ENCODE measurements around the gene PAQR6.
A peak's percentile ranks its signal among the peaks of the same experiment; 100 is the strongest.

PAQR6 gene

DNA sequence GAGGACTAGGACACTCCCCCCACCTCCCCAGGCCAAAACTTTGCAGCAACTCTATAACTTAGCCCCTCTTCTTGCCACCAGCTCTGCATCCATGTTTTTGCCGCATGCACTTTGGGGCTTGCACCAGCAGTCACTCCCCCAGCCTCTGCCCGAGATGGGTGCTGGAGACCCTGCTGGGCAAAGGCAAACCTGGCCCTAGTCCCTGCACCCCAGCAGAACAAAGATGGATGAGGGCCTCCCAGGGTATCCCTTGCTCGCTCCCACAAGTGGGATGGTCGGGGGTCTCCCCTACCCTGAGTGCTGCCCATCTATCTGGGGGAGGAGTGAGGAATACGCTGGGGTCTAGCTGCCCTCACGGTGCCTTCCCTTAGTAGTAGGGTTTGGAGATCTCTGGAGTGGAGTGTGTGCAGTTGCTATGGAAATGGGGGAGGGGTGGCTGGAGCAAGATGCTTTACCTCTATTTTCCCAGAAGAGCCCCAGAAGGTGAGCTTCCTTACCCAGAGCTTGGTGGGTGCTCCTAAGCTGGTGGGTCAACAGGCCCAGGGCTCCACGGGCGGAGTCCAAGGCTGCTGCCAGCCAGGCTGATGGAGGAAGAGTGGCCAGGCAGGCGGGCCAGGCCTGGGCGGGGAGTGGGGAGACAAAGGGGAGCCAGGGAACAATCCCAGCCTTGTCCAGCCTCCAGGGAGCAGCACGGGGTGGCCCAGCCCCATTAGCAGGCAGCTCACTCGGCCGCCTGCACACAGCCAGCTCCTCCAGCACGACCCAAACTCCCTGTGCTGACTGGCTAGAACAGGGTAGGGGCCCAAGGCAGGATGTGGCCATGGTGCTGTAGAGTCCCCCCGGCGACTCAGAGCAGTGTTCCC lies at the start of gene PAQR6:
Gene PAQR6 (minus strand): TSS at position 597 of the 863 bp plus-strand sequence. CDS start 1,325 bp downstream, outside the sequence.
- DNase-seq = peak; percentile 65

- peak; percentile 73 for DNase-seq
Measured at GRCh38 chr1:156295391-156295947, 47.6 kb upstream of the PAQR6 start, which contains the start of gene GLMP. GLMP (minus strand) TSS chr1:156295679; CDS start chr1:156295645, 34 bp downstream.

DNA sequence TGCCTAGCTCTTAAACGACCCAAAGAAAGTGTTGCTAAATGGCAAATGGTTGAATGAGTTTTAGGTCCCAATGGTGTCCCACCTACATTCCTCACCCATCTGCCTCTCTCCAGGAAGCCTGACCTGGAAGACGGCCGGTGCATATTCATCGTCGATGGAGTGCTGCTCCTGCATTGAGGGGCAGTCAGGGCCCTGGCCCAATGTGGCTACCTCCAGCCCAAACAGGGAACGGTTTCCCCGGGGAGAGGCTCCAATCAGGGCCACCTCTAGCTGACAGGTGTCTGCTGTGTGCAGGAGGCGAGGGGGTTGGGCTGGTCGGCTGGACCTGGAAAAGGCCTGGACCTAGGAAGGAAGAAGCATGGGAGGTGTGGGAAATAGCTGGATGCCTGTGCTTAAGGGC lies 46.0 kb upstream of the PAQR6 start:
- DNase-seq = no peak

DNA sequence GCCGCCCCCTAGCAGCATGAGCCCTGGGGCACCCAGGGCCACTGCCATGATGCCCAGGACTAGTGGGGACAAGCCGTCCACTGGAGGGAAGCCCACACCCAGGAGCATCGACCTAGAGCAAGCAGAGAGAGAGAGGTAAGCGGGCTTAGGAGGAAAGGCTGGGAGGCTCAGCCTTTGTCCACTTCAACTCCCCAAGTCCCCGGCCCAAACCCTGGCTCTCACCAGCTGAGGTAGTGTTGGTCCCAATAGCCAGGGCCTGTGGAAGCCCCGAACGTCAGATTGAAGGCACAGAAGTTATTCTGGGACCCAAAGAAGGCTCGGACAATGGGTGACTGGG lies 45.2 kb upstream of the PAQR6 start:
- DNase-seq = no peak

DNA sequence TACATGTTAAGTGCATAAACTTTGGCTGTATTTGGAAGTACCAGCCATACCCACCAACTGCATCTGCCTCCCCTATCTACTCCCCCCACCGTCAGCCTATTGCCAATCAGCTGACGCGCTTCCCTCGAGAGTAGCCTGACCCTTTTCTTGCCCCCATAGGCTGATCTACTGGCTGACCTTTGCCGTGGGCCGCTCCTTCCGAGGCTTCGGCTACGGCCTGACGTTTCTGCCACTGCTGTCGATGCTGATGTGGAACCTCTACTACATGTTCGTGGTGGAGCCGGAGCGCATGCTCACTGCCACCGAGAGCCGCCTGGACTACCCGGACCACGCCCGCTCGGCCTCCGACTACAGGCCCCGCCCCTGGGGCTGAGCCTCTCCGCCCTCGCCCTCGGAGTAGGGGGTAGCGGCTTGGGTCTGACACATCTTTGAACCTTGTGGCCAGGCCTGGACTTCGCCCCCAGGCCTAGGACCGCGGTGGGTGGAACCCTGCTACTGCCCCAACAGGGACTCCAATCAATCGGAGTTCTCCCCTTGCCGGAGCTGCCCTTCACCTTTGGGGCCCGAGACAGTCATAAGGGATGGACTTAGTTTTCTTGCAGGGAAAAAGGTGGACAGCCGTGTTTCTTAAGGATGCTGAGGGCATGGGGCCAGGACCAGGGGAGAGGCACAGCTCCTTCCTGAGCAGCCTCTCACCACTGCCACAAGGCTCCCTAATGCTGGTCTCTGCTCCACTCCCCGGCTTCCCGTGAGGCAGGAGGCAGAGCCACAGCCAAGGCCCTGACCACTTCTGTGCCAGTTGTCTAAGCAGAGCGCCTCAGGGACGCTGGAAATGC lies 43.6 kb upstream of the PAQR6 start:
- no peak for DNase-seq

DNA sequence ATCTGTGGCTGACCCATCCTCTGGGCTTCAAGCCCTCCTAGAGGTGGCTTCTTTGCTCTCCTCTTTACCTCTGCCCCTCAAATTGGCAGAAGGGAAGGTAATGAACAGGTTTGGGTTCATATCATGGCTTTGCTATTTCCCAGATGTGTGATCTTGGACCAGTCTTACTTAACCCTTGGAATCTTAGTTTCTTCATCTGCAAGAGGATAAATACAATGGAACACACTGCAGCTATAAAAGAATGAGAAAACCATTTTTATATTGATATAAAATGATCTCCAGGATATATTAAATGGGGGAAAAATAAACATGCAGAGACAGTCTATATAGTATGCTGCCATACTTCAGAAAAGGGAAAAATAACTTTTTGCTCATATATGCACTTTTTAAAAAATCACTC lies 42.0 kb upstream of the PAQR6 start:
- DNase-seq = no peak

GRCh38 chr1:156286061-156286460 lies 38.2 kb upstream of the PAQR6 start:
- no peak for DNase-seq

DNA sequence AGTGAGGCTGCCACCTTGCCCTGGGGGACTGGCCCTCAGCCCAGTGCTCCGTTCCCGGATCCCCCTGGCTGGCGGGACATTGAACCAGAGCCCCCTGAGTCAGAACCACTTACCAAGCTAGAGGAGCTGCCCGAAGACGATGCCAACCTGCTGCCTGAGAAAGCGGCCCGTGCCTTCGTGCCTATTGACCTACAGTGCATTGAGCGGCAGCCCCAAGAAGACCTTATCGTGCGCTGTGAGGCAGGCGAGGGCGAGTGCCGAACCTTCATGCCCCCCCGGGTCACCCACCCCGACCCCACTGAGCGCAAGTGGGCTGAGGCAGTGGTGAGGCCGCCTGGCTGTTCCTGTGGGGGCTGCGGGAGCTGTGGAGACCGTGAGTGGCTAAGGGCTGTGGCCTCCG lies 37.6 kb upstream of the PAQR6 start:
- DNase-seq = no peak

- no peak for DNase-seq
Measured at GRCh38 chr1:156284757-156285156, 36.9 kb upstream of the PAQR6 start.

GRCh38 chr1:156284112-156284511 lies 36.3 kb upstream of the PAQR6 start, which contains the start of gene TMEM79:
TMEM79 (plus strand) TSS chr1:156284325; CDS start chr1:156285227, 902 bp downstream.
- no peak for DNase-seq

- no peak for DNase-seq
Measured at GRCh38 chr1:156283521-156283920, 35.7 kb upstream of the PAQR6 start.

DNA sequence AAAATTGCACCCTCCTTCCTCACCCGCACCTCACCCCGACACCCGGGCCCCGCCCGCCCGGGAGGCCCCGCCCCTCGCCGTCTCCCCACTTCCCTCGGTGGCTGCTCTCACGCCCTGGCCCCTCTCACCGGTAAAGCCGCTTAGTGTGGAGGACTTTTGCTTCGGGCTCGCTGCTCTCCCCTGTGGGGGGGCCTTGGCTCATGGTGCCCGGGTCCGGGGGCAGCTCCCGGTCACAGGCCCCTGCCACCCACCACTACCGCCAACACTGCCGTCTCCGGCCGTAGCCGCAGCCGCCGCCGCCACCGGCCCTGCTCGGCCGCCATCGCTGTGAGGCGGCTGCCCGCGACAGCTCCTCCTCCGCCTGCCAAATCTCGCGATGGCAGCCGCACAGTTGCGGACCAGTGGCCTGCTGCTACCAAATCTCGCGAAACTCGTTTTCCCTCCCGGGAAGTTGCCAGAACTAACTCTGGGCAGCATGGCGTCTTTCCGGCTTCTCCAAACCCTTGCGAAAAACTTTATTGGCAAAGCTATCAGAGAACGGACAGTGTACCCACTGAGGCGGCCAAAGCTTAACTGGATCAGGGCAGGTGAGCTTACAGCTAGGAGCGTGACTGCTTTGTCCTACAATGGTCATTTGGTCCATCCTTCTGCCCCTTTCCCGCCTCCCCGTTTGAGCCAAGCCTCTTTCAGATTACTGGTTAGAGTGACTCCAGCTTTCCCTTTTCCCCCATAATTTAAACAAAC lies 34.8 kb upstream of the PAQR6 start, which contains the start of gene SMG5:
Gene SMG5 (minus strand): TSS at position 347 of the 744 bp plus-strand sequence. CDS start 145 bp downstream, at position 202.
- peak; percentile 96 for DNase-seq

GRCh38 chr1:156281693-156282478 lies 34.0 kb upstream of the PAQR6 start:
- no peak for DNase-seq

DNA sequence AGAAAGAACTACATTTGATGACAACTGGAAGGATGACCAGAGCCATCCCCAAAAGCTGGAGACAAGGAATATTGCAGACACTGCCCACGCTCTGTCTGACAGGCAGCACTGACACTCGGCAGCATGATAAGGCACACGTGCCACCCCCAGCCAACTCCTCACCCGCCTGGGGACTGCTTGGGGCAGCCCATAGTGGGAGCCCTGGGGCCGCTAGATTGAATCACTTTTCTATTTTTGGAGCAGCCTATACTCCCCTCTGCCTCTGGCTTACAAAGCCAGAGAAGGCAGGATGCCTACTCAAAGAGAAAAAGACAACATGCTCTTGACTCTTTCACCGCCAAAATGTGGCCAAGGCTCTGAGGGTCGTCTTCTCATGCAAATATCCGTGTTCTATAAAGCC lies 33.4 kb upstream of the PAQR6 start:
- DNase-seq = peak; percentile 76

DNA sequence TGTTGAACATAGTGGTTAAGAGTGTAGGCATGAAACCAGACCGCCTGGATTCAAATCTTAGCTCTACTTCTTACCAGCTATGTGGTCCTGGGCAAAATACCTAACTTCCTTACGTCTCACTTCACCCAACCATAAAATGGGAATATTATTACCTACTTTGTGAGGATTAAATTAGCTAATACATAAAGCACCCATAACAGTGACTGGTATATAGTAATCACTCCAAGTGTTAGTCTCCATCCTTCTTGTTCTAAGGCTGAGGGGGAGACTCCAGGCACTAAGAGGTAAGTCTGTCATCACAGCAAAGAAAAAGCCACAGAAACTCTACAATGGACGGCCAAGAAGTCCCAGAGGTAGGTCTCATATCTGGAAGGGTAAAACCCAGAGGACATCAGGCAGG lies 32.0 kb upstream of the PAQR6 start:
- no peak for DNase-seq

DNA sequence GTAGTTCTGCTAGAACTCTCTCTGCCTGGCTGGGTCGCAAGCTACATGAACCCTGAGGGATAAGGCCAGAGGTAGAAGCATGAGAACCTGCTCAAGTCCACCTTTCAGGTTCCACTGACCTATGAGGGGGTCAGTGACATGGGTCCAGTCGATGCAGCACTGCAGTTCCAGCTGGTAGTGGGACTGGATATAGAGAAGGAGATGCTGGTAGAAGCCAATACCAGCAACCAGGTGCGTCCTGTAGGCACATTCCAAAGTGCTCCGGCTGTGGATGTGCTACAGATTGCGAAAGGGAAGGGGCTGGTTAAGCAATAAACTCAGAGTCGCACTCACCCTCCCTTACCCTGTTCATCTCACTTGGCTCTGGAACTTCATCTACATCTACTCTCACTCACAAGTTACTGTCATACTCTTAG lies 29.1 kb upstream of the PAQR6 start:
- no peak for DNase-seq

DNA sequence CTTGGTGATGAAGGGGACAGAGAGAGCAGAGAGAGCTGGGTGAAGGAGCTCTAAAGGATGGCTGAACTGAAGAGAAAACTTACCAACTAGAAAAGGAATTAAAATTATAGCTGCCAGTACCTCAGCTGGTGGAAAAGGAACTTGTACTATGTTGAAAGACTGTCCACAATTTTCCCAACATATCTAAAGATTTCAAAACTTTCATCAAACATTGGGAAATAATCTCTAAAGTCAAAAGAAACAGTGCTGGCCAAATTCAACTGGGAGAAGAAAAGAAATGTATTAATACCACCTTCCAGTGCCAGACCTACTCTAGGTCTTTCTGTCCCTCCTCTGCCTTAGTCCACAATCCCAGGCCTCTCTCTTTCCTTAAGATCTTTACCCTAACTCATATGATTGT lies 28.7 kb upstream of the PAQR6 start:
- DNase-seq = no peak

DNA sequence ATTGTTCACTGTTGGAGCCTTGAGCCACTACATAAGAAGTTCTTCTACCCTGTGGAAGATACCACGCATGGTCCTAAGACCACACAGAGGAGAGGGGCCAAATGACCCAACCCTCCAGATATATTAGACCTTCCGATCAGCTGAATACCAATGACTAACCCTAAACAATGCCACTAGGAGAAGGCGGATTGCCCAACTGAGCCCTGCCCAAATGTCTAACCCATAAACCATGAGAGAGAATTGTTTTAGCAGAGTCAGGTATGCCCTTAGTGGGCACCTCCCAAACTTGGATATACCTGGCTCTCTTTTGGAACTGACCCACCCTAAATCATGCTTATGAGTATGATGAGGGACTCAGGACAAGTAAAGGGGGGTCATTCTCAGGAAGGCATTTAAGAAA lies 22.5 kb upstream of the PAQR6 start:
- DNase-seq = no peak

- no peak for DNase-seq
Measured at GRCh38 chr1:156268336-156268735, 20.5 kb upstream of the PAQR6 start.

GRCh38 chr1:156266051-156266450 lies 18.2 kb upstream of the PAQR6 start:
- no peak for DNase-seq

DNA sequence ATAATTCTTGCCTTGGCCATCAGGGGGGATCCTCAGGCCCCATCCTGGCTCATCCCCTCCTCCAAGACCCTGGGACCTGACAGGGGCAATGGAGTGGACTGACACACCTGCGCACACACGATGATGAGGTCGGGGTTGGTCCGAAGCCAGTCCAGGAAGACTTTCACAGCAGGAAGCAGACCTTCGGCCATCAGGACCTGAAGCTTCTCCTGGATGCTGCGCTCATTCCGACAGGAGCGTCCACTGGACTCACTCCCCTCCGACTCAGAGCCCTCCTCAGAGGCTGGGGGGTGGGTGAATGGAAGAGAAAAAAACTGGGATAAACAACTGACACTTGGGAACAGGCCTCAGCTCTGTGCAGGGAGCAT lies 15.4 kb upstream of the PAQR6 start:
- DNase-seq = no peak

All from activated CD8-positive, alpha-beta memory T cell treated with anti-CD3 and anti-CD28 coated beads for 24 hours (primary cell).